GM23248 (cell line): Measurements from ENCODE around the gene ULK4. TPM values are rescaled to one million over a fixed set of nuclear protein-coding genes. Genes with fewer than 3 reads are reported as not detected.

Source experiments
- DNase-seq: peaks from one replicate; pipeline ENCODE4 v3.0.0-alpha.2; 2015
- H2AFZ ChIP-seq: fragments of 200-600 bp; sonication (generic); 2 replicates; pipeline ENCODE4 v1.6.1; 2016; ENCODE audit warnings: antibody characterized with exemption
- H3F3A ChIP-seq: fragments of 200-600 bp; sonication (generic); 2 replicates; pipeline ENCODE4 v1.6.1; 2016; ENCODE audit warnings: mild to moderate bottlenecking, antibody characterized with exemption, mixed run types; ENCODE audit not compliant: insufficient read depth
- H3K27ac ChIP-seq: fragments of 200-600 bp; sonication (generic); 2 replicates; pipeline ENCODE4 v1.5.1; 2016; ENCODE audit warnings: mild to moderate bottlenecking
- H3K27me3 ChIP-seq: fragments of 200-600 bp; sonication (generic); replicated peaks from 2 replicates; pipeline ENCODE4 v1.6.1; 2016; ENCODE audit warnings: mild to moderate bottlenecking; ENCODE audit not compliant: insufficient read depth
- H3K36me3 ChIP-seq: fragments of 200-600 bp; sonication (generic); 2 replicates; pipeline ENCODE4 v1.6.1; 2016; ENCODE audit warnings: low read depth, mild to moderate bottlenecking
- H3K4me1 ChIP-seq: fragments of 200-600 bp; sonication (generic); 2 replicates; pipeline ENCODE4 v1.6.1; 2016; ENCODE audit warnings: mild to moderate bottlenecking; ENCODE audit not compliant: insufficient read depth
- H3K4me2 ChIP-seq: fragments of 200-600 bp; sonication (generic); one replicate; pipeline ENCODE4 v1.6.1; 2016; ENCODE audit warnings: mild to moderate bottlenecking; ENCODE audit not compliant: unreplicated experiment
- H3K4me3 ChIP-seq: fragments of 200-600 bp; sonication (generic); 2 replicates; pipeline ENCODE4 v1.5.1; 2016; ENCODE audit warnings: mild to moderate bottlenecking
- H3K79me2 ChIP-seq: fragments of 200-600 bp; sonication (generic); 2 replicates; pipeline ENCODE4 v1.6.1; 2016; ENCODE audit warnings: mild to moderate bottlenecking; ENCODE audit not compliant: insufficient read depth
- H3K9ac ChIP-seq: fragments of 200-600 bp; sonication (generic); 2 replicates; pipeline ENCODE4 v1.6.1; 2016; ENCODE audit warnings: mild to moderate bottlenecking
- H3K9me2 ChIP-seq: fragments of 200-600 bp; sonication (generic); 2 replicates; pipeline ENCODE4 v1.6.1; 2016; ENCODE audit warnings: mixed run types, mild to moderate bottlenecking, moderate library complexity; ENCODE audit not compliant: insufficient read depth
- H3K9me3 ChIP-seq: fragments of 200-600 bp; sonication (generic); one replicate; pipeline ENCODE4 v1.6.1; 2017; ENCODE audit warnings: low read depth
- H4K20me1 ChIP-seq: fragments of 200-600 bp; sonication (generic); 2 replicates; pipeline ENCODE4 v1.6.0; 2016; ENCODE audit not compliant: insufficient read depth
- EZH2 ChIP-seq: fragments of 200-600 bp; sonication (generic); IDR thresholded peaks from 2 replicates; pipeline ENCODE4 v1.6.1; 2018; ENCODE audit warnings: antibody characterized with exemption, mild to moderate bottlenecking; ENCODE audit not compliant: insufficient read depth, poor library complexity, severe bottlenecking
- EZH2phosphoT487 ChIP-seq: fragments of 200-600 bp; sonication (generic); IDR thresholded peaks from 2 replicates; pipeline ENCODE4 v1.6.1; 2018; ENCODE audit warnings: antibody characterized with exemption, moderate library complexity, mild to moderate bottlenecking, low read depth; ENCODE audit not compliant: insufficient read depth
- whole genome bisulfite sequencing, 2 experiments: methylation state at CpG; one replicate each; pipeline ENCODE4 v1.1.6; 2015 to 2017; ENCODE audit warnings: low lambda C conversion rate in 2 of 2, low coverage in 1 of 2; ENCODE audit errors: missing lambda C conversion rate in 2 of 2; 5-methylcytosine and 5-hydroxymethylcytosine counted together
- in situ Hi-C: fragments of 300-500 bp; cut with MboI; formaldehyde crosslinking; loops from 2 replicates; pipeline ENCODE4 v1.15.0; 2020
- polyA plus RNA-seq: library from polyadenylated mRNA; unstranded; fragments of >200 nt; fragmentation: Nextera tagmentation; extraction: Ambion mirVana; gene quantifications from 2 replicates; pipeline ENCODE4 v1.2.1, GENCODE V29; 2016
- total RNA-seq: library from RNA; depleted of rRNA; stranded (reverse); fragments of >200 nt; shearing (Covaris generic); gene quantifications from 2 replicates; pipeline ENCODE4 v1.2.3, GENCODE V29; 2014

The ULK4 gene
- total and polyA plus RNA-seq, 2 experiments from 2014 or later = 3.5 to 20.3 TPM

GRCh38 chr3:41601404-41601987 is 360.4 kb downstream of the ULK4 start:
- Histone ChIP-seq H3K9ac (no peak overlapping the region), H3K4me1 (no peaks in the 10 kb centered on the region), H3K9me3 (no peaks in the 10 kb centered on the region), H3K27me3 (no peaks in the 10 kb centered on the region), H3K36me3 (no peaks in the 10 kb centered on the region), H3K9me2 (no peaks in the 10 kb centered on the region), H3K79me2 (no peaks in the 10 kb centered on the region), H3F3A (no peaks in the 10 kb centered on the region), H2AFZ (no peak overlapping the region), H4K20me1 (no peaks in the 10 kb centered on the region), H3K4me3 (no peak overlapping the region), H3K27ac (no peak overlapping the region), H3K4me2 (no peak overlapping the region)
- TF ChIP-seq EZH2 = no peak
- no peak for TF ChIP-seq EZH2phosphoT487
- 70 to 73% methylated on average over 1 of the region's 1 CpG for WGBS, 2 experiments
- in situ Hi-C loops = no loop called here
- no peak for DNase-seq

- no peaks in the 10 kb centered on the region for H4K20me1 ChIP-seq
- no peaks in the 10 kb centered on the region for H3K9me3 ChIP-seq
- H2AFZ ChIP-seq = no peak overlapping the region
- WGBS, 2 experiments = 53 to 60% methylated on average over 2 of the region's 2 CpGs
- no peaks in the 10 kb centered on the region for H3K9me2 ChIP-seq
- no peaks in the 10 kb centered on the region for H3K36me3 ChIP-seq
- no peak overlapping the region for H3K4me2 ChIP-seq
- H3K79me2 ChIP-seq = no peaks in the 10 kb centered on the region
- H3K27ac ChIP-seq = no peak overlapping the region
- TF ChIP-seq EZH2 = no peak
- TF ChIP-seq EZH2phosphoT487 = no peak
- peak; percentile 9 for DNase-seq
- H3F3A ChIP-seq = no peaks in the 10 kb centered on the region
- no peaks in the 10 kb centered on the region for H3K27me3 ChIP-seq
- H3K4me1 ChIP-seq = no peaks in the 10 kb centered on the region
- in situ Hi-C loops = no loop called here
- no peak overlapping the region for H3K9ac ChIP-seq
- no peak overlapping the region for H3K4me3 ChIP-seq
Observed at GRCh38 chr3:41600616-41601015, 361.3 kb downstream of the ULK4 start.

- Histone ChIP-seq H3K36me3 (no peaks in the 10 kb centered on the region), H2AFZ (no peak overlapping the region), H4K20me1 (no peaks in the 10 kb centered on the region), H3K4me2 (no peak overlapping the region), H3K27me3 (no peaks in the 10 kb centered on the region), H3K4me3 (no peak overlapping the region), H3K9me3 (no peaks in the 10 kb centered on the region), H3K4me1 (no peaks in the 10 kb centered on the region), H3K27ac (no peak overlapping the region), H3F3A (no peaks in the 10 kb centered on the region), H3K79me2 (no peaks in the 10 kb centered on the region), H3K9me2 (no peaks in the 10 kb centered on the region), H3K9ac (no peak overlapping the region)
- 63 to 67% methylated on average over 1 of the region's 1 CpG for WGBS, 2 experiments
- no peak for DNase-seq
- in situ Hi-C loops = no loop called here
- TF ChIP-seq EZH2phosphoT487 (no peak), EZH2 (no peak)
Observed at GRCh38 chr3:41599127-41599484, 362.8 kb downstream of the ULK4 start.

GRCh38 chr3:41598402-41599126 is 363.3 kb downstream of the ULK4 start:
- Histone ChIP-seq H3K4me3 (no peak overlapping the region), H2AFZ (no peak overlapping the region), H3K9me2 (no peaks in the 10 kb centered on the region), H3K36me3 (no peaks in the 10 kb centered on the region), H3K9ac (no peak overlapping the region), H3K9me3 (no peaks in the 10 kb centered on the region), H3K79me2 (no peaks in the 10 kb centered on the region), H3F3A (no peaks in the 10 kb centered on the region), H3K4me2 (no peak overlapping the region), H3K4me1 (no peaks in the 10 kb centered on the region), H3K27ac (no peak overlapping the region), H4K20me1 (no peaks in the 10 kb centered on the region), H3K27me3 (no peaks in the 10 kb centered on the region)
- peak; percentile 31 for DNase-seq
- TF ChIP-seq EZH2 (no peak), EZH2phosphoT487 (no peak)
- 19 to 26% methylated on average over 8 of the region's 8 CpGs for WGBS, 2 experiments
- in situ Hi-C loops = no loop called here
